Right lobe of liver (tissue), 4 donors: ENCODE measurements around the gene NDOR1.

ENCODE experiments used
- POLR2A ChIP-seq: fragments of 450-650 bp; IDR thresholded peaks from one replicate; pipeline ENCODE4 v1.6.1; 2017; ENCODE audit warnings: antibody characterized with exemption, mild to moderate bottlenecking
- TF ChIP-seq, protein P1 (sequence below), 4 donors: fragments of 200-600 bp in 3 of 4; fragments of 450-650 bp in 1 of 4; IDR thresholded peaks; one replicate each; pipeline versions ENCODE4 v1.5.1 to v1.8.0; 2016 to 2022; ENCODE audit warnings: antibody characterized with exemption in 4 of 4, mild to moderate bottlenecking in 2 of 4
- donor health status: DM: no; HTN: no; CAD: no.
- donor health status: DM: no; HTN: no; CAD: no.
- donor health status: DM: no; HTN: yes; CAD: no.

DNA sequence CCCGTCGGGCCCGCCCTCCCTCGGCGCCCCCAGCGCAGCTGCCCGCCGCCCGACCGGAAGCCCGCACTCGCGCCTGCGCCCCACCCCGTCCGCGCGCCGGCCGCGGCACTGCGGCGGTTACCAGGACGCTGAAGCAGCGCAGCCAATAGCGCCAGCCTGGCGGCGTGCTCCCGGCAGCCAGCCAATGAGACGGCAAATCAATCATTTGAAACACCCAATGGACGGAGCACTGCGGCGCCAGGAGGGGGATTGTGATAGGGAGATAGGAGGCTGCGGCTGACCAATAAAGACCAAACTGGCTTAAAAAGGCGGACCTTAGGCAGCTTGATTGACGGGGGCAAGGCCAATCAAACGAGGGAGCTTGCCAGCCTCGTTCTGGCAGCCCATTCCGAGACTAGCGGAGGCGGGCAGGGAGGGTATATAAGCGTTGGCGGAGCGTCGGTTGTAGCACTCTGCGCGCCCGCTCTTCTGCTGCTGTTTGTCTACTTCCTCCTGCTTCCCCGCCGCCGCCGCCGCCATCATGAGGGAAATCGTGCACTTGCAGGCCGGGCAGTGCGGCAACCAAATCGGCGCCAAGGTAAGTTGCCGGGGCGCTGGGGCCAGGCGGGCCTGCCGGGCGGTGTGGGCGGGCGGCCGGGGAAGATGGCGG, 35.5 kb downstream of the NDOR1 start, which contains the start of gene TUBB4B:
- TF ChIP-seq, protein P1, sequence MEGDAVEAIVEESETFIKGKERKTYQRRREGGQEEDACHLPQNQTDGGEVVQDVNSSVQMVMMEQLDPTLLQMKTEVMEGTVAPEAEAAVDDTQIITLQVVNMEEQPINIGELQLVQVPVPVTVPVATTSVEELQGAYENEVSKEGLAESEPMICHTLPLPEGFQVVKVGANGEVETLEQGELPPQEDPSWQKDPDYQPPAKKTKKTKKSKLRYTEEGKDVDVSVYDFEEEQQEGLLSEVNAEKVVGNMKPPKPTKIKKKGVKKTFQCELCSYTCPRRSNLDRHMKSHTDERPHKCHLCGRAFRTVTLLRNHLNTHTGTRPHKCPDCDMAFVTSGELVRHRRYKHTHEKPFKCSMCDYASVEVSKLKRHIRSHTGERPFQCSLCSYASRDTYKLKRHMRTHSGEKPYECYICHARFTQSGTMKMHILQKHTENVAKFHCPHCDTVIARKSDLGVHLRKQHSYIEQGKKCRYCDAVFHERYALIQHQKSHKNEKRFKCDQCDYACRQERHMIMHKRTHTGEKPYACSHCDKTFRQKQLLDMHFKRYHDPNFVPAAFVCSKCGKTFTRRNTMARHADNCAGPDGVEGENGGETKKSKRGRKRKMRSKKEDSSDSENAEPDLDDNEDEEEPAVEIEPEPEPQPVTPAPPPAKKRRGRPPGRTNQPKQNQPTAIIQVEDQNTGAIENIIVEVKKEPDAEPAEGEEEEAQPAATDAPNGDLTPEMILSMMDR (IDR thresholded peaks at IDR 0.05), result no peak
- peak; percentile 100 for TF ChIP-seq POLR2A
